Smooth muscle cell (in vitro differentiated cells): Measurements from ENCODE around the gene TLCD2. TPM values are rescaled to one million over a fixed set of nuclear protein-coding genes. Genes with fewer than 3 reads are reported as not detected.
"Not testable (repeated sequence)": the region's sequence is repeated elsewhere in the genome, so short reads cannot be mapped to it uniquely, and the experiment has no call there.

Source experiments
- DNase-seq: peaks from one replicate; lab custom pipeline; 2025; ENCODE audit not compliant: unreplicated experiment; lab: John Stamatoyannopoulos, UW
- H2AFZ ChIP-seq: fragments of 200-600 bp; sonication (generic); 2 replicates; pipeline ENCODE4 v1.6.0; 2016; ENCODE audit warnings: antibody characterized with exemption, low read depth, mild to moderate bottlenecking
- H3F3A ChIP-seq: fragments of 200-600 bp; sonication (generic); 2 replicates; pipeline ENCODE4 v1.6.0; 2017; ENCODE audit warnings: antibody characterized with exemption, low read depth
- H3K27ac ChIP-seq: fragments of 200-600 bp; sonication (generic); 2 replicates; pipeline ENCODE4 v1.5.1; 2016; ENCODE audit warnings: low read depth, mild to moderate bottlenecking
- H3K27me3 ChIP-seq: fragments of 200-600 bp; sonication (generic); 2 replicates; pipeline ENCODE4 v1.6.1; 2016; ENCODE audit warnings: low read depth, mild to moderate bottlenecking
- H3K36me3 ChIP-seq: fragments of 200-600 bp; sonication (generic); 2 replicates; pipeline ENCODE4 v1.5.1; 2016; ENCODE audit warnings: low read depth
- H3K4me1 ChIP-seq: fragments of 200-600 bp; sonication (generic); 2 replicates; pipeline ENCODE4 v1.5.1; 2016; ENCODE audit warnings: low read depth
- H3K4me2 ChIP-seq: fragments of 200-600 bp; sonication (generic); 2 replicates; pipeline ENCODE4 v1.6.0; 2016; ENCODE audit warnings: mild to moderate bottlenecking
- H3K4me3 ChIP-seq: fragments of 200-600 bp; sonication (generic); 2 replicates; pipeline ENCODE4 v1.5.1; 2016; ENCODE audit warnings: mild to moderate bottlenecking
- H3K79me2 ChIP-seq: fragments of 200-600 bp; sonication (generic); 2 replicates; pipeline ENCODE4 v1.6.0; 2016; ENCODE audit warnings: low read depth, mild to moderate bottlenecking
- H3K9ac ChIP-seq: fragments of 200-600 bp; sonication (generic); 2 replicates; pipeline ENCODE4 v1.6.0; 2016; ENCODE audit warnings: low read depth
- H3K9me3 ChIP-seq: fragments of 200-600 bp; sonication (generic); replicated peaks from 2 replicates; pipeline ENCODE4 v1.5.1; 2016; ENCODE audit warnings: low read depth
- H4K20me1 ChIP-seq: fragments of 200-600 bp; sonication (generic); 2 replicates; pipeline ENCODE4 v1.6.0; 2016; ENCODE audit warnings: low read depth
- WGBS: methylation state at CpG from one replicate; pipeline ENCODE4 v1.1.7; 2016; ENCODE audit warnings: low lambda C conversion rate; 5-methylcytosine and 5-hydroxymethylcytosine counted together
- polyA plus RNA-seq: library from polyadenylated mRNA; unstranded; fragments of >200 nt; fragmentation: Nextera tagmentation; extraction: Ambion mirVana; gene quantifications from 2 replicates; pipeline ENCODE4 v1.2.1, GENCODE V29; 2016
- total RNA-seq: library from RNA; depleted of rRNA; stranded (reverse); fragments of >200 nt; gene quantifications from 2 replicates; pipeline ENCODE4 v1.2.3, GENCODE V29; 2014
- TF ChIP-seq, protein P1 (sequence below): fragments of 200-600 bp; sonication (generic); IDR thresholded peaks from 2 replicates; pipeline ENCODE4 v1.5.1; 2017; ENCODE audit warnings: borderline replicate concordance, mild to moderate bottlenecking, antibody characterized with exemption; ENCODE audit not compliant: insufficient read depth, poor library complexity, severe bottlenecking

The TLCD2 gene
- total and polyA plus RNA-seq, 2 experiments from 2014 or later = 1.9 to 2.5 TPM

DNA sequence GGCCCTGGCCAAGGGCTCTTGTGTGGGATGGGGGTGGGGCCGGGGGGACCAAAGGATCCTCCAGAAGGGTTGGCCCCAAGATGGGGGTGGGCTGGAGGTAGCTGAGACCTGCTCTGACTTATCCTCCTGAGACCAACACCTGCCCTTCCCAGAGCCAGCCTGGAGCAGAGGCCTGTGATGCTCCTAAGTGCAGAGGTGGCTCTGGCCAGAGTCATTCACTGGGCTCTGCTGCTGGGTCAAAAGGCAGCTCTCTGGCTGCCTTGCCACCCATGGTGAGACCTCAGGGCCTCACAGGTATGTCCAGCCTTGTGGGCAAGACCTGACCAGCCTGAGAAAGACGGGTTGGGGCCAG, 32.9 kb upstream of the TLCD2 start:
- Histone ChIP-seq H3F3A (no peaks in the 10 kb centered on the region), H3K79me2 (no peaks in the 10 kb centered on the region), H3K4me3 (no peak overlapping the region), H3K27me3 (no peaks in the 10 kb centered on the region), H3K27ac (no peak overlapping the region), H3K4me2 (no peak overlapping the region), H3K9ac (no peak overlapping the region), H3K4me1 (no peaks in the 10 kb centered on the region), H4K20me1 (no peaks in the 10 kb centered on the region), H3K36me3 (no peaks in the 10 kb centered on the region), H2AFZ (no peak overlapping the region), H3K9me3 (no peaks in the 10 kb centered on the region)
- TF ChIP-seq, protein P1, sequence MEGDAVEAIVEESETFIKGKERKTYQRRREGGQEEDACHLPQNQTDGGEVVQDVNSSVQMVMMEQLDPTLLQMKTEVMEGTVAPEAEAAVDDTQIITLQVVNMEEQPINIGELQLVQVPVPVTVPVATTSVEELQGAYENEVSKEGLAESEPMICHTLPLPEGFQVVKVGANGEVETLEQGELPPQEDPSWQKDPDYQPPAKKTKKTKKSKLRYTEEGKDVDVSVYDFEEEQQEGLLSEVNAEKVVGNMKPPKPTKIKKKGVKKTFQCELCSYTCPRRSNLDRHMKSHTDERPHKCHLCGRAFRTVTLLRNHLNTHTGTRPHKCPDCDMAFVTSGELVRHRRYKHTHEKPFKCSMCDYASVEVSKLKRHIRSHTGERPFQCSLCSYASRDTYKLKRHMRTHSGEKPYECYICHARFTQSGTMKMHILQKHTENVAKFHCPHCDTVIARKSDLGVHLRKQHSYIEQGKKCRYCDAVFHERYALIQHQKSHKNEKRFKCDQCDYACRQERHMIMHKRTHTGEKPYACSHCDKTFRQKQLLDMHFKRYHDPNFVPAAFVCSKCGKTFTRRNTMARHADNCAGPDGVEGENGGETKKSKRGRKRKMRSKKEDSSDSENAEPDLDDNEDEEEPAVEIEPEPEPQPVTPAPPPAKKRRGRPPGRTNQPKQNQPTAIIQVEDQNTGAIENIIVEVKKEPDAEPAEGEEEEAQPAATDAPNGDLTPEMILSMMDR = no peak
- whole genome bisulfite sequencing = 96% methylated on average over 2 of the region's 2 CpGs
- no peak for DNase-seq

DNA sequence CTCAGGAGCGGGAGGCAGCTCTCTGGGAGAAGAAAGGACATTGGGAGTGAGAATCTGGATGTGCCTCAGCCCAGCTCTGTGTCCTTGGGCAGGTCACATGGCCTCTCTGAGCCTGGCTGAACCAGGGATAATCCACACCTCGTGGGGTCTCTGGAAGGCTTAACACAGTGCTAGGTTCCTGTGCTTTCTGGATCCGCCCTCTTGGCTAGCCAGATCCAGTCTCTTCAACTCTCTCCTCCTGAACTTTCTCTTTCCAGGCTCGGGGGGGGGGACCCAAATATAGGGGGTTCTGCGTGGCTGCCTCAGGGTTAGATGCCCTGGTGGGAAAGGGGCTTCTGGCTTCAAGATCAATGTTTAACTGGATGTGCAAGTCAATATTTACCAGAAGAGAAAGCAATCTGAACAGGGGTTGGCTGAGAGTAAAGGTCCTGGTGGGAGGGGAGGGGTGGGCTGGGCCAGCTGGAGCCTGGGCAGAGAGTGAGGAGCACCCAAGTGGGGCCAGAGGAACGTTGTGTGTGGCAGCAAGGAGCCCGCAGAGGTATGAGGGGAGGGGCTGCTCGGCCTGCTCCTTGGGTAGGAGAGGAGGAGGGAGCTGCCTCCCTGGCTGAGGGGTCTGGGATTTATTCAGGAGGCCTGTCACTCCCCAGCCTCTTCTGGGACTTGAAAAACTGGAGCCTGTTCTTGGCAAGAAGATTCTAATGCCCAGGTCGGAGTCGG, 32.4 kb upstream of the TLCD2 start, which contains the start of gene SERPINF2:
Gene SERPINF2, plus strand, starts transcription at position 501 of the 717 bp plus-strand sequence. CDS start 2,125 bp downstream, outside the sequence.
- Histone ChIP-seq H3K9me3 (no peaks in the 10 kb centered on the region), H3F3A (no peaks in the 10 kb centered on the region), H3K27ac (no peak within 1 kb of the TSS), H3K79me2 (no peaks in the 10 kb centered on the region), H3K36me3 (no peaks in the 10 kb centered on the region), H3K9ac (no peak within 1 kb of the TSS), H3K4me1 (no peaks in the 10 kb centered on the region), H4K20me1 (no peaks in the 10 kb centered on the region), H3K4me3 (no peak within 1 kb of the TSS), H3K27me3 (no peaks in the 10 kb centered on the region), H3K4me2 (no peak within 1 kb of the TSS), H2AFZ (no peak within 1 kb of the TSS)
- WGBS = 66% methylated on average over 10 of the region's 10 CpGs
- DNase-seq = no peak
- TF ChIP-seq, protein P1 = no peak

DNA sequence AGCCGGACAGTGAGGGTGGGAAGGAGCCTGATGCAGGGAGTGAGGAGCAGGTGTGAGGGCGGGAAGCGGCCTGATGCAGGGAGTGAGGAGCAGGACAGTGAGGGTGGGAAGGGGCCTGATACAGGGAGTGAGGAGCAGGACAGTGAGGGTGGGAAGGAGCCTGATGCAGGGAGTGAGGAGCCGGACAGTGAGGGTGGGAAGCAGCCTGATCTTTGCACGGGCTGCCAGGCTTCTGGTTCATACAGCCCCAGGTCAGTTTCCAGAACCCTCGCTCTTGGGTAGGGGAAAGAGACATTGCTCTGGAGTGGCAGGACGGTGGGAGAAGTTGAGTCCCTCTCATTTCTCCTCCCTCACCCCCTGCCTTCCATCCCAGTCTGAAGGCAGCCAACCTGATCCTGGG, 31.7 kb upstream of the TLCD2 start:
- not testable (repeated sequence) for H3F3A ChIP-seq, H3K36me3 ChIP-seq, H3K4me1 ChIP-seq, H3K79me2 ChIP-seq, H4K20me1 ChIP-seq, H3K9ac ChIP-seq, H3K4me3 ChIP-seq, DNase-seq, H2AFZ ChIP-seq, H3K27me3 ChIP-seq, H3K9me3 ChIP-seq, H3K27ac ChIP-seq, H3K4me2 ChIP-seq
- WGBS = 85% methylated on average over 5 of the region's 7 CpGs

DNA sequence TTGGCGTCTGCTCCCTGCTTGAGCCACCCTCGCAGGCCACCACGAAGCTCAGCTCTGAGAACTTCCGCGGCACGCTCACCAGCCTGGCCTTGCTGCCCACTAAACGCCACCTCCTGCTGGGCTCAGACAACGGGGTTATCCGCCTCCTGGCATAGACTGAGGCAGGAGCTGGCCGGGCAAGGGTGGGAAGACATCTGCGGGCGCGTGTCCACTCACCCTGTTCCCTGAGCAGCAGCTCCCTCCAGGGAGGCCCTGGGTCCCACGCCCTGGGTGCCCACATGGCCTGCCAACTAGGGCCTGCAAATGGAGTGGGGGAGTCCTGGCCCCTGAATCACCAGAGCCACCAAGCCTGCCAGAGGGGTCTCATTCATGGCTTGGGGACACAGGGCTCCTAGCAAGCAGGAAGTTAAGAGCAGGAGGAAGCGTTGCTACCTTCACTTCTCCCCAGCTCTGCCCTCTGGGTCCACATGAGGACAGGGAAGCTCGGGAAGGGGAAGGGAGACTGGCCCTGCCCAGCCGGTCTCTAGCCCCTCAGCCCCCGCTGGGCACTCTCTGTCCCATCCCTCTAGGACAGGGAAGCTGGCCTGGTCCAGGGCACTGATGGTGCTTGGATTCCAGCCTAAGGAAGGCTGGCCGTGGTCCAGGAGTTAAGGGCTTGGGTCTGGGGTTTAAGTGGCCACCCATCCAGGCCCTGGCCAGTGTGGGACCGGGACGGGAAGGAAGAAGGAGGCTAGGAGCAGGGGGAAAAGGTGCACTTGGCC, 27.5 kb upstream of the TLCD2 start:
- Histone ChIP-seq H3K9me3 (no peaks in the 10 kb centered on the region), H3K27ac (no peak overlapping the region), H3K9ac (no peak overlapping the region), H3F3A (no peaks in the 10 kb centered on the region), H4K20me1 (no peaks in the 10 kb centered on the region), H3K4me1 (peaks cover 4% of the 10 kb centered on the region), H3K4me2 (no peak overlapping the region), H3K79me2 (no peaks in the 10 kb centered on the region), H3K4me3 (no peak overlapping the region), H2AFZ (no peak overlapping the region), H3K27me3 (no peaks in the 10 kb centered on the region), H3K36me3 (no peaks in the 10 kb centered on the region)
- TF ChIP-seq, protein P1 = no peak
- DNase-seq = no peak
- 96% methylated on average over 21 of the region's 21 CpGs for WGBS
